NCI-H2081 treated with DMSO at 0.1 percent for 48 hours (cell line): ENCODE results near the gene NIP7.
"Not testable (repeated sequence)": the region's sequence is repeated elsewhere in the genome, so short reads cannot be mapped to it uniquely, and the experiment has no call there.

Source experiments
- DNase-seq: peaks from one replicate; lab custom pipeline; 2025; lab: John Stamatoyannopoulos, UW

Gene NIP7

GRCh38 chr16:69345923-69346322 lies 6.4 kb downstream of the NIP7 start:
- DNase-seq, result no peak

GRCh38 chr16:69346683-69347082 lies 7.1 kb downstream of the NIP7 start:
- no peak for DNase-seq

- DNase-seq, result no peak
Measured at GRCh38 chr16:69348222-69348621, 8.7 kb downstream of the NIP7 start.

- DNase-seq, result no peak
Measured at GRCh38 chr16:69349536-69349935, 10.0 kb downstream of the NIP7 start.

GRCh38 chr16:69350536-69351133 lies 11.1 kb downstream of the NIP7 start:
- DNase-seq, result no peak

- no peak for DNase-seq
Measured at GRCh38 chr16:69351309-69352027, 11.9 kb downstream of the NIP7 start, which contains the start of gene TMED6. TMED6 (minus strand) TSS chr16:69351786; CDS start chr16:69351753, 33 bp downstream.

GRCh38 chr16:69360070-69360469 lies 20.5 kb downstream of the NIP7 start:
- DNase-seq, result not testable (repeated sequence)

GRCh38 chr16:69363281-69363717 lies 23.7 kb downstream of the NIP7 start:
- no peak for DNase-seq

GRCh38 chr16:69364088-69364487 lies 24.5 kb downstream of the NIP7 start:
- no peak for DNase-seq

- no peak for DNase-seq
Measured at GRCh38 chr16:69365901-69366300, 26.3 kb downstream of the NIP7 start.

GRCh38 chr16:69366431-69366830 lies 26.9 kb downstream of the NIP7 start:
- no peak for DNase-seq

- no peak for DNase-seq
Measured at GRCh38 chr16:69367980-69368379, 28.4 kb downstream of the NIP7 start.

- DNase-seq, result no peak
Measured at GRCh38 chr16:69368866-69369265, 29.3 kb downstream of the NIP7 start.

- DNase-seq, result no peak
Measured at GRCh38 chr16:69371564-69371963, 32.0 kb downstream of the NIP7 start.

GRCh38 chr16:69373019-69373418 lies 33.4 kb downstream of the NIP7 start:
- no peak for DNase-seq

GRCh38 chr16:69376393-69377059 lies 37.0 kb downstream of the NIP7 start:
- DNase-seq, result no peak

- no peak for DNase-seq
Measured at GRCh38 chr16:69378036-69378435, 38.5 kb downstream of the NIP7 start.

- DNase-seq, result no peak
Measured at GRCh38 chr16:69378760-69379159, 39.2 kb downstream of the NIP7 start.

- DNase-seq, result no peak
Measured at GRCh38 chr16:69381231-69381630, 41.7 kb downstream of the NIP7 start.

GRCh38 chr16:69382421-69382820 lies 42.8 kb downstream of the NIP7 start:
- DNase-seq, result no peak

- DNase-seq, result no peak
Measured at GRCh38 chr16:69384974-69385373, 45.4 kb downstream of the NIP7 start.

- DNase-seq, result no peak
Measured at GRCh38 chr16:69386596-69386995, 47.0 kb downstream of the NIP7 start.
